Body of pancreas (tissue), 4 donors: ENCODE results near the gene ZNF668. TPM values are rescaled to one million over a fixed set of nuclear protein-coding genes. Genes with fewer than 3 reads are reported as not detected.

Experiments used
- ATAC-seq: fragments of 150-250 bp; one replicate; pipeline ENCODE4 v1.9.1; 2016
- DNase-seq, 4 donors: peaks; one replicate each; pipeline ENCODE4 v3.0.0-alpha.2; 2019
- H3K27ac ChIP-seq, 4 donors: fragments of 200-600 bp; sonication (generic); 1 replicate in 3 of 4; 2 replicates in 1 of 4; pipeline versions ENCODE4 v1.5.1 to v1.6.1; 2016 to 2019; ENCODE audit warnings: mild to moderate bottlenecking in 1 of 4, mixed read lengths in 1 of 4, moderate library complexity in 1 of 4
- H3K27me3 ChIP-seq, 2 donors: fragments of 200-600 bp; sonication (generic); one replicate each; pipeline ENCODE4 v1.6.0; 2016; ENCODE audit warnings: mild to moderate bottlenecking in 1 of 2
- H3K36me3 ChIP-seq, 2 donors: fragments of 200-600 bp; sonication (generic); replicated peaks in 1 of 2; 2 replicates each; pipeline ENCODE4 v1.5.1; 2016; ENCODE audit warnings: low read depth in 2 of 2; ENCODE audit not compliant: insufficient read depth in 1 of 2
- H3K4me1 ChIP-seq: fragments of 200-600 bp; sonication (generic); one replicate; pipeline ENCODE4 v1.6.0; 2016
- H3K4me3 ChIP-seq, 2 donors: fragments of 200-600 bp; sonication (generic); 1 replicate in 1 of 2; 2 replicates in 1 of 2; pipeline ENCODE4 v1.5.1; 2016 to 2019
- H3K9me3 ChIP-seq, 3 donors: fragments of 200-600 bp; sonication (generic); 1 replicate in 2 of 3; 2 replicates in 1 of 3; pipeline ENCODE4 v1.5.1; 2016
- CTCF ChIP-seq, 7 experiments: fragments of 450-650 bp in 4 of 7; fragments of 200-600 bp in 3 of 7; sonication (generic) in 3 of 7; IDR thresholded peaks; one replicate each; pipeline ENCODE4 v1.5.1; 2016 to 2019; ENCODE audit warnings: antibody characterized with exemption in 7 of 7
- POLR2A ChIP-seq, 3 donors: fragments of 450-650 bp; IDR thresholded peaks; one replicate each; pipeline ENCODE4 v1.6.1; 2016; ENCODE audit warnings: antibody characterized with exemption in 3 of 3, mild to moderate bottlenecking in 2 of 3
- WGBS, 2 donors: methylation state at CpG; one replicate each; pipeline ENCODE4 v1.1.5; 2017; 5-methylcytosine and 5-hydroxymethylcytosine counted together
- intact Hi-C: fragments of 100-400 bp; cut with DNase I; formaldehyde crosslinking; loops from one replicate; pipeline ENCODE4 v1.15.1; 2023
- total RNA-seq, 2 donors: library from RNA; depleted of rRNA; stranded (reverse); fragments of >200 nt; gene quantifications; one replicate each; pipeline ENCODE4 v1.1.0, GENCODE V29; 2016

ZNF668 gene
- total RNA-seq, 2 donors from 2014 or later: 2.9 to 15.2 TPM

- intact Hi-C loops: loop anchor here (10.0 kb wide), 1 partner anchor 65 kb away; no protein-coding TSS in a partner anchor
- Histone ChIP-seq H3K27me3 (no peaks in the 10 kb centered on the region), H3K4me3 (no peak overlapping the region), H3K9me3 (no peaks in the 10 kb centered on the region), H3K36me3 (peaks cover 8 to 33% of the 10 kb centered on the region in 2 donors), H3K27ac (no peak overlapping the region), H3K4me1 (peaks cover 11% of the 10 kb centered on the region)
- WGBS, 2 donors: 77 to 90% methylated on average over 10 to 13 of the region's 13 CpGs
- ATAC-seq: no peak
- DNase-seq: no peak
- TF ChIP-seq POLR2A (IDR thresholded peaks at IDR 0.05): no peak
- no peak for TF ChIP-seq CTCF (IDR thresholded peaks at IDR 0.05)
These were observed 5.4 kb upstream of the ZNF668 start for GRCh38 chr16:31079342-31079944.

GRCh38 chr16:31078597-31079341, 4.7 kb upstream of the ZNF668 start:
- TF ChIP-seq CTCF (IDR thresholded peaks at IDR 0.05) (no peak), POLR2A (IDR thresholded peaks at IDR 0.05) (no peak)
- ATAC-seq (no peak), DNase-seq (no peak)
- no peaks in the 10 kb centered on the region for H3K9me3 ChIP-seq
- intact Hi-C loops: loop anchor here (10.0 kb wide), 1 partner anchor 66 kb away; no protein-coding TSS in a partner anchor
- peaks cover 8 to 33% of the 10 kb centered on the region in 2 donors for H3K36me3 ChIP-seq
- no peaks in the 10 kb centered on the region for H3K27me3 ChIP-seq
- no peak overlapping the region for H3K4me3 ChIP-seq
- H3K4me1 ChIP-seq: peaks cover 11% of the 10 kb centered on the region
- H3K27ac ChIP-seq: no peak overlapping the region
- WGBS, 2 donors: 91 to 95% methylated on average over 11 to 15 of the region's 15 CpGs

GRCh38 chr16:31077592-31078396, 3.8 kb upstream of the ZNF668 start:
- H3K4me3 ChIP-seq: no peak overlapping the region
- TF ChIP-seq CTCF (IDR thresholded peaks at IDR 0.05) (no peak), POLR2A (IDR thresholded peaks at IDR 0.05) (no peak)
- H3K9me3 ChIP-seq: no peaks in the 10 kb centered on the region
- no peak overlapping the region for H3K27ac ChIP-seq
- intact Hi-C loops: loop anchor here (10.0 kb wide), 1 partner anchor 67 kb away; no protein-coding TSS in a partner anchor
- H3K4me1 ChIP-seq: peaks cover 13% of the 10 kb centered on the region
- DNase-seq: no peak
- no peaks in the 10 kb centered on the region for H3K27me3 ChIP-seq
- WGBS, 2 donors: 93 to 94% methylated on average over 12 to 26 of the region's 30 CpGs
- H3K36me3 ChIP-seq: peaks cover 8 to 33% of the 10 kb centered on the region in 2 donors
- no peak for ATAC-seq

GRCh38 chr16:31077024-31077423, 3.0 kb upstream of the ZNF668 start:
- intact Hi-C loops: loop anchor here (10.0 kb wide), 1 partner anchor 68 kb away; no protein-coding TSS in a partner anchor
- no peak for ATAC-seq
- TF ChIP-seq CTCF (IDR thresholded peaks at IDR 0.05) (no peak), POLR2A (IDR thresholded peaks at IDR 0.05) (no peak)
- Histone ChIP-seq H3K27ac (no peak overlapping the region), H3K4me1 (peaks cover 21% of the 10 kb centered on the region), H3K9me3 (no peaks in the 10 kb centered on the region), H3K27me3 (no peaks in the 10 kb centered on the region), H3K36me3 (peaks cover 8 to 33% of the 10 kb centered on the region in 2 donors), H3K4me3 (no peak overlapping the region)
- WGBS, 2 donors: 93 to 96% methylated on average over 5 to 13 of the region's 13 CpGs
- no peak for DNase-seq
